Liver (tissue), 3 donors: ENCODE results near the gene ZNF555.

ENCODE experiments used
- CTCF ChIP-seq: fragments of 150-350 bp; IDR thresholded peaks from 2 replicates; pipeline ENCODE4 v1.5.1; 2017; ENCODE audit warnings: improper control_type of control experiment, low read depth, low read length; ENCODE audit not compliant: missing input control
- GABPA ChIP-seq, 2 donors: IDR thresholded peaks in 1 of 2; conservative IDR thresholded peaks in 1 of 2; 2 replicates each; pipeline ENCODE4 v1.6.1; 2016; ENCODE audit warnings: antibody characterized with exemption in 2 of 2, mild to moderate bottlenecking in 1 of 2, moderate library complexity in 1 of 2
- JUND ChIP-seq, 2 donors: IDR thresholded peaks; 2 replicates each; pipeline ENCODE4 v1.6.1; 2016; ENCODE audit warnings: antibody characterized with exemption in 2 of 2
- MAX ChIP-seq: IDR thresholded peaks from 2 replicates; pipeline ENCODE4 v1.6.1; 2016; ENCODE audit warnings: antibody characterized with exemption
- RAD21 ChIP-seq, 2 donors: IDR thresholded peaks; 2 replicates each; pipeline ENCODE4 v1.6.1; 2016; ENCODE audit warnings: antibody characterized with exemption in 2 of 2, mild to moderate bottlenecking in 2 of 2
- REST ChIP-seq: IDR thresholded peaks from 2 replicates; pipeline ENCODE4 v1.6.1; 2016; ENCODE audit warnings: antibody characterized with exemption, mild to moderate bottlenecking
- TAF1 ChIP-seq: conservative IDR thresholded peaks from 2 replicates; pipeline ENCODE4 v1.6.1; 2016; ENCODE audit warnings: antibody characterized with exemption, mild to moderate bottlenecking
- YY1 ChIP-seq: IDR thresholded peaks from 2 replicates; pipeline ENCODE4 v1.6.1; 2016; ENCODE audit warnings: antibody characterized with exemption, mild to moderate bottlenecking
- ZBTB33 ChIP-seq: IDR thresholded peaks from 2 replicates; pipeline ENCODE4 v1.6.1; 2016; ENCODE audit warnings: antibody characterized with exemption
- donor health status: healthy.
- donor health status: healthy.

GRCh38 chr19:2804156-2805004, 36.9 kb upstream of the ZNF555 start:
- TF ChIP-seq CTCF (no peak), RAD21 (IDR thresholded peaks at IDR 0.05) (no peak), JUND (IDR thresholded peaks at IDR 0.05) (no peak), TAF1 (no peak), YY1 (no peak), ZBTB33 (no peak), REST (no peak), MAX (no peak), GABPA (IDR thresholded peaks at IDR 0.05 in 1 of 2, conservative IDR thresholded peaks at IDR 0.05 in 1 of 2) (no peak)
